GM12878 (cell line): Measurements from ENCODE around the gene PRSS50. TPM values are rescaled to one million over a fixed set of nuclear protein-coding genes. Genes with fewer than 3 reads are reported as not detected.

Source experiments
- ATAC-seq: fragments of 200-7000 bp; cut with Tn5 transposase; 3 replicates; pipeline ENCODE4 v1.9.1; 2020; ENCODE audit warnings: mild to moderate bottlenecking, moderate library complexity
- BruUV-seq: library from RNA; stranded (reverse); fragments of 400-500 nt; replicated peaks from 2 replicates; lab custom pipeline; 2021; lab: Mats Ljungman, UMichigan
- CTCF ChIA-PET: fragments of 300-600 bp; sonication (Branson Sonifier 250); formaldehyde crosslinking; extraction: SDS; loops from one replicate; lab custom pipeline; 2021; ENCODE audit warnings: inconsistent platforms; lab: Yijun Ruan, JAX
- POLR2A ChIA-PET: fragments of 350-600 bp; formaldehyde crosslinking; extraction: SDS; loops from one replicate; lab custom pipeline; 2021; ENCODE audit warnings: inconsistent platforms; lab: Charles Lee
- RAD21 ChIA-PET: fragments of 300-600 bp; sonication (Branson Sonifier 250); formaldehyde crosslinking; loops from one replicate; lab custom pipeline; 2023; ENCODE audit warnings: antibody characterized with exemption; ENCODE audit not compliant: unreplicated experiment; lab: Charles Lee
- SMC1A ChIA-PET: fragments of 300-600 bp; sonication (Branson Sonifier 250); formaldehyde crosslinking; loops from one replicate; lab custom pipeline; 2023; ENCODE audit not compliant: unreplicated experiment, uncharacterized antibody; lab: Charles Lee
- DNase-seq: peaks from one replicate; pipeline ENCODE4 v3.0.0-alpha.2; 2011; ENCODE audit warnings: low read depth, low spot score
- FAIRE-seq: peaks from 3 replicates; lab custom pipeline; 2011; peaks lifted over from hg19 to GRCh38; lab: Jason Lieb, UNC
- H2AFZ ChIP-seq: 2 replicates; pipeline ENCODE4 v1.6.0; 2011; ENCODE audit warnings: low read depth, low read length, control low read depth; ENCODE audit not compliant: control insufficient read depth
- H3K27ac ChIP-seq: 2 replicates; pipeline ENCODE4 v1.5.1; 2011; ENCODE audit warnings: control low read depth; ENCODE audit not compliant: control insufficient read depth, insufficient read depth
- H3K27me3 ChIP-seq, 2 experiments: replicated peaks in 1 of 2; 2 replicates each; pipeline versions ENCODE4 v1.6.0 to v1.6.1; 2011; ENCODE audit warnings: low read length in 1 of 2; ENCODE audit not compliant: control insufficient read depth in 2 of 2, insufficient read depth in 2 of 2
- H3K36me3 ChIP-seq, 2 experiments: 2 replicates each; pipeline ENCODE4 v1.5.1; 2011; ENCODE audit warnings: low read length in 1 of 2; ENCODE audit not compliant: control insufficient read depth in 2 of 2, insufficient read depth in 2 of 2
- H3K4me1 ChIP-seq: 2 replicates; pipeline ENCODE4 v1.6.1; 2011; ENCODE audit warnings: mild to moderate bottlenecking, low read length, moderate library complexity, mixed read lengths; ENCODE audit not compliant: control insufficient read depth, insufficient read depth
- H3K4me2 ChIP-seq: 2 replicates; pipeline ENCODE4 v1.6.0; 2011; ENCODE audit warnings: control low read depth; ENCODE audit not compliant: control insufficient read depth, insufficient read depth
- H3K4me3 ChIP-seq: fragments of 200-600 bp; sonication (generic); 2 replicates; pipeline ENCODE4 v1.5.1; 2016
- H3K79me2 ChIP-seq: 2 replicates; pipeline ENCODE4 v1.6.0; 2011; ENCODE audit warnings: low read length; ENCODE audit not compliant: control insufficient read depth, insufficient read depth
- H3K9ac ChIP-seq: 2 replicates; pipeline ENCODE4 v1.8.0; 2011; ENCODE audit warnings: low read length, control low read depth, mixed read lengths; ENCODE audit not compliant: control insufficient read depth, insufficient read depth
- H3K9me3 ChIP-seq: replicated peaks from 3 replicates; pipeline ENCODE4 v1.5.1; 2011; ENCODE audit warnings: mild to moderate bottlenecking, low read length; ENCODE audit not compliant: control insufficient read depth, insufficient read depth
- H4K20me1 ChIP-seq: 2 replicates; pipeline ENCODE4 v1.6.0; 2011; ENCODE audit not compliant: control insufficient read depth, insufficient read depth
- ATF3 ChIP-seq: IDR thresholded peaks from 2 replicates; pipeline ENCODE4 v1.6.1; 2011; ENCODE audit warnings: low read depth, mild to moderate bottlenecking, low read length, moderate library complexity, borderline replicate concordance; ENCODE audit errors: extremely low read depth
- CEBPB ChIP-seq, 2 experiments: fragments of 150-350 bp in 1 of 2; IDR thresholded peaks; 2 replicates each; pipeline ENCODE4 v1.6.1; 2012 to 2014; ENCODE audit warnings: low read depth in 2 of 2, low read length in 2 of 2, borderline replicate concordance in 1 of 2, inconsistent platforms in 1 of 2
- E2F4 ChIP-seq: IDR thresholded peaks from 2 replicates; pipeline ENCODE4 v1.6.1; 2012; ENCODE audit warnings: low read depth, low read length, improper control_type of control experiment
- FOXK2 ChIP-seq: fragments of 450-650 bp; IDR thresholded peaks from 2 replicates; pipeline ENCODE4 v1.6.1; 2017; ENCODE audit warnings: mild to moderate bottlenecking, moderate library complexity
- FOXM1 ChIP-seq: IDR thresholded peaks from 2 replicates; pipeline ENCODE4 v1.6.1; 2012; ENCODE audit warnings: low read depth, mild to moderate bottlenecking, inconsistent platforms, low read length, moderate library complexity
- IRF4 ChIP-seq: IDR thresholded peaks from 2 replicates; pipeline ENCODE4 v1.6.1; 2011; ENCODE audit warnings: low read depth, low read length
- LARP7 ChIP-seq: fragments of 450-650 bp; IDR thresholded peaks from 2 replicates; pipeline ENCODE4 v1.6.1; 2017; ENCODE audit warnings: mild to moderate bottlenecking
- NFYB ChIP-seq: IDR thresholded peaks from 2 replicates; pipeline ENCODE4 v1.6.1; 2011; ENCODE audit warnings: low read depth, mild to moderate bottlenecking, low read length, improper control_type of control experiment, moderate library complexity; ENCODE audit not compliant: insufficient read depth
- PAX8 ChIP-seq: fragments of 450-650 bp; IDR thresholded peaks from 2 replicates; pipeline ENCODE4 v1.6.1; 2017; ENCODE audit warnings: mild to moderate bottlenecking, moderate library complexity
- RFX5 ChIP-seq: IDR thresholded peaks from 2 replicates; pipeline ENCODE4 v1.6.1; 2011; ENCODE audit warnings: low read depth, low read length, improper control_type of control experiment
- TAF1 ChIP-seq: IDR thresholded peaks from 2 replicates; pipeline ENCODE4 v1.6.1; 2011; ENCODE audit warnings: mild to moderate bottlenecking, low read depth, low read length, borderline replicate concordance
- USF1 ChIP-seq: IDR thresholded peaks from 2 replicates; pipeline ENCODE4 v1.6.1; 2011; ENCODE audit warnings: borderline replicate concordance, low read depth, mild to moderate bottlenecking, moderate library complexity, mixed read lengths, low read length; ENCODE audit not compliant: insufficient read depth; ENCODE audit errors: extremely low read length
- WGBS: methylation state at CpG from one replicate; pipeline ENCODE4 v1.1.6; 2016; ENCODE audit warnings: low lambda C conversion rate; ENCODE audit not compliant: insufficient replicate concordance, insufficient coverage; ENCODE audit errors: missing lambda C conversion rate; 5-methylcytosine and 5-hydroxymethylcytosine counted together
- in situ Hi-C: fragments of 300-500 bp; cut with MboI; formaldehyde crosslinking; loops from 9 replicates; pipeline ENCODE4 v1.14.3; 2018; ENCODE audit warnings: mixed read lengths
- intact Hi-C: fragments of 100-400 bp; cut with micrococcal nuclease; formaldehyde crosslinking; loops from one replicate; pipeline ENCODE4 v1.14.2; 2022; ENCODE audit not compliant: unreplicated experiment
- polyA plus RNA-seq, 11 experiments: library from polyadenylated mRNA; depleted of rRNA in 4 of 11; unstranded in 6 of 11; stranded (reverse) in 5 of 11; fragments of >200 nt; fragmentation: Nextera tagmentation in 4 of 11; fragmentation: Illumina TruSeq in 1 of 11; extraction: Ambion mirVana in 4 of 11; extraction: Trizol in 1 of 11; gene quantifications; 1 replicate in 1 of 11; 2 replicates in 10 of 11; pipeline versions ENCODE4 v1.2.1 to v1.2.3, GENCODE V29; 2011 to 2016; ENCODE audit warnings: inconsistent platforms in 2 of 11, missing spikeins in 2 of 11, low read depth in 1 of 11
- total RNA-seq, 4 experiments: library from RNA; depleted of rRNA in 3 of 4; stranded (reverse); fragments of >200 nt in 3 of 4; fragmentation: Illumina TruSeq in 1 of 4; extraction: Trizol in 1 of 4; gene quantifications; 2 replicates each; pipeline versions ENCODE4 v1.2.1 to v1.2.3, GENCODE V29; 2013 to 2021
- TF ChIP-seq, protein P1 (sequence below): fragments of 450-650 bp; formaldehyde crosslinking; IDR thresholded peaks from 2 replicates; pipeline ENCODE4 v1.5.0; 2022; ENCODE audit warnings: mild to moderate bottlenecking, missing genetic modification characterization
- TF ChIP-seq, protein P2 (sequence below): fragments of 450-650 bp; IDR thresholded peaks from 2 replicates; pipeline ENCODE4 v1.6.1; 2017; ENCODE audit warnings: low read depth, mild to moderate bottlenecking, moderate library complexity

The PRSS50 gene
- total and polyA plus RNA-seq, 10 of the 15 experiments (the other 5 are each of a cell fraction or from before 2014, with no cell fraction given) = 0.05 TPM; not detected in 9

GRCh38 chr3:46679681-46680080 is 38.0 kb downstream of the PRSS50 start:
- no peak for DNase-seq
- Histone ChIP-seq H3K27ac (no peak overlapping the region), H3K4me2 (no peak overlapping the region), H2AFZ (no peak overlapping the region), H3K4me1 (no peaks in the 10 kb centered on the region), H4K20me1 (no peaks in the 10 kb centered on the region), H3K79me2 (no peaks in the 10 kb centered on the region), H3K9ac (no peak overlapping the region), H3K36me3 (no peaks in the 10 kb centered on the region), H3K27me3 (no peaks in the 10 kb centered on the region), H3K4me3 (no peak overlapping the region), H3K9me3 (no peaks in the 10 kb centered on the region)
- in situ Hi-C loops (no loop called here), intact Hi-C loops (no loop called here)
- no peak for FAIRE-seq
- 66% methylated on average over 5 of the region's 5 CpGs for WGBS
- ChIA-PET POLR2A (no interaction called here), SMC1A (no interaction called here), RAD21 (no interaction called here), CTCF (no interaction called here)
- ATAC-seq = no peak
- BruUV-seq = no TSS peak
- TF ChIP-seq PAX8 (no peak), NFYB (no peak), TAF1 (no peak), ATF3 (no peak), USF1 (no peak), LARP7 (no peak), FOXM1 (no peak), E2F4 (no peak), CEBPB (IDR thresholded peaks at IDR 0.05; ENCODE audit: borderline replicate concordance in 1 of 2, low read depth in 2 of 2, low read length in 2 of 2) (no peak), FOXK2 (no peak), IRF4 (no peak), RFX5 (no peak)
- TF ChIP-seq, protein P1, sequence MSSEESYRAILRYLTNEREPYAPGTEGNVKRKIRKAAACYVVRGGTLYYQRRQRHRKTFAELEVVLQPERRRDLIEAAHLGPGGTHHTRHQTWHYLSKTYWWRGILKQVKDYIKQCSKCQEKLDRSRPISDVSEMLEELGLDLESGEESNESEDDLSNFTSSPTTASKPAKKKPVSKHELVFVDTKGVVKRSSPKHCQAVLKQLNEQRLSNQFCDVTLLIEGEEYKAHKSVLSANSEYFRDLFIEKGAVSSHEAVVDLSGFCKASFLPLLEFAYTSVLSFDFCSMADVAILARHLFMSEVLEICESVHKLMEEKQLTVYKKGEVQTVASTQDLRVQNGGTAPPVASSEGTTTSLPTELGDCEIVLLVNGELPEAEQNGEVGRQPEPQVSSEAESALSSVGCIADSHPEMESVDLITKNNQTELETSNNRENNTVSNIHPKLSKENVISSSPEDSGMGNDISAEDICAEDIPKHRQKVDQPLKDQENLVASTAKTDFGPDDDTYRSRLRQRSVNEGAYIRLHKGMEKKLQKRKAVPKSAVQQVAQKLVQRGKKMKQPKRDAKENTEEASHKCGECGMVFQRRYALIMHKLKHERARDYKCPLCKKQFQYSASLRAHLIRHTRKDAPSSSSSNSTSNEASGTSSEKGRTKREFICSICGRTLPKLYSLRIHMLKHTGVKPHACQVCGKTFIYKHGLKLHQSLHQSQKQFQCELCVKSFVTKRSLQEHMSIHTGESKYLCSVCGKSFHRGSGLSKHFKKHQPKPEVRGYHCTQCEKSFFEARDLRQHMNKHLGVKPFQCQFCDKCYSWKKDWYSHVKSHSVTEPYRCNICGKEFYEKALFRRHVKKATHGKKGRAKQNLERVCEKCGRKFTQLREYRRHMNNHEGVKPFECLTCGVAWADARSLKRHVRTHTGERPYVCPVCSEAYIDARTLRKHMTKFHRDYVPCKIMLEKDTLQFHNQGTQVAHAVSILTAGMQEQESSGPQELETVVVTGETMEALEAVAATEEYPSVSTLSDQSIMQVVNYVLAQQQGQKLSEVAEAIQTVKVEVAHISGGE = no peak
- TF ChIP-seq, protein P2, sequence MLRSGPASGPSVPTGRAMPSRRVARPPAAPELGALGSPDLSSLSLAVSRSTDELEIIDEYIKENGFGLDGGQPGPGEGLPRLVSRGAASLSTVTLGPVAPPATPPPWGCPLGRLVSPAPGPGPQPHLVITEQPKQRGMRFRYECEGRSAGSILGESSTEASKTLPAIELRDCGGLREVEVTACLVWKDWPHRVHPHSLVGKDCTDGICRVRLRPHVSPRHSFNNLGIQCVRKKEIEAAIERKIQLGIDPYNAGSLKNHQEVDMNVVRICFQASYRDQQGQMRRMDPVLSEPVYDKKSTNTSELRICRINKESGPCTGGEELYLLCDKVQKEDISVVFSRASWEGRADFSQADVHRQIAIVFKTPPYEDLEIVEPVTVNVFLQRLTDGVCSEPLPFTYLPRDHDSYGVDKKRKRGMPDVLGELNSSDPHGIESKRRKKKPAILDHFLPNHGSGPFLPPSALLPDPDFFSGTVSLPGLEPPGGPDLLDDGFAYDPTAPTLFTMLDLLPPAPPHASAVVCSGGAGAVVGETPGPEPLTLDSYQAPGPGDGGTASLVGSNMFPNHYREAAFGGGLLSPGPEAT = no peak
